ENCODE data around the gene RPA1. TPM values are rescaled to one million over a fixed set of nuclear protein-coding genes. Genes with fewer than 3 reads are reported as not detected.

Gene RPA1
- total and polyA plus RNA-seq, 10 of the 15 experiments (the other 5 are each of a cell fraction or from before 2014, with no cell fraction given), result 35.9 to 198 (median 71.2) TPM

DNA sequence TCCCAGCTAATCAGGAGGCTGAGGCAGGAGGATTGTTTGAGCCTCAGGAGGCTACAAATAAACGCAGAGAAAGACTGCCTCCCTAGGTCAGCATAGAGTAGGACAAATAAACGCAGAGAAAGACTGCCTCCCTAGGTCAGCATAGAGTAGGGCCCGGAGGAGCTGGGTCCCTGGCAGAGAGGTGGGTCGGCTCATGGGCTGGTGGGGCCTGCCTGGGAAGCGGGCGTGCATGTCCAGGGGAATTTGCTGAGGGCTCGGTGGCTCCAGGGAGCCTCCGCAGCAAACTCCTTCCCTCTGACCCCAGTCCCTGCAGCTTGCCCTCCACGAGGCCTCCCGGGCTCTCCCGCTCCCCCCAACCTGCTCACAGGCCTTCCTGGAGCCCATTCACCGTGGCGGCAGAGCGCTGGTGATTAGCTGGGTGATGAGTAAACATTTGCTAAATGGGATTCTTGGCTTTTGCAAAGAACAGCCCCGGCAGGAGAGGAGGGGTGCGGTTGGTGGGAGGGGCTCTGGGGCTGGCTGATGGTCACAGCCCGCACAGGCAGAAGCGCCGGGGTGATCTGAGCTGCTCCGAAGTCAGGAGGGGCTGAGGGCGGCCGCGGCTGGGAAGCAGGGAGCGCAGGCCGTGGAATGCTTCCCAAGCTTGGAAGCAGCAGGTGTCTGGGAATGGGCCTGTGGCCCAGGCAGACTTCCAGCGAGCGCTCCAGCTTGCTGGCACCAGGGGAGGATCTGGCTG, 102.2 kb downstream of the RPA1 start:
- ChIA-PET CTCF (no interaction called here), POLR2A (no interaction called here), RAD21 (ENCODE audit: unreplicated experiment) (interaction anchor here (0.6 kb wide), 1 partner anchor 149 kb away, joined by 3 read pairs; no protein-coding TSS in a partner anchor), SMC1A (ENCODE audit: uncharacterized antibody, unreplicated experiment) (no interaction called here)
- Histone ChIP-seq H3K36me3 (ENCODE audit: control insufficient read depth in 2 of 2, insufficient read depth in 2 of 2, low read length in 1 of 2) (no peaks in the 10 kb centered on the region), H3K9me3 (replicated peaks; ENCODE audit: control insufficient read depth, insufficient read depth, low read length) (no peaks in the 10 kb centered on the region), H3K79me2 (ENCODE audit: control insufficient read depth, insufficient read depth, low read length) (no peaks in the 10 kb centered on the region), H3K4me3 (no peak overlapping the region), H3K9ac (ENCODE audit: control insufficient read depth, insufficient read depth, low read length) (no peak overlapping the region), H3K4me1 (ENCODE audit: control insufficient read depth, insufficient read depth, low read length) (no peaks in the 10 kb centered on the region), H3K4me2 (ENCODE audit: control insufficient read depth, insufficient read depth) (no peak overlapping the region), H2AFZ (ENCODE audit: control insufficient read depth, low read depth, low read length) (no peak overlapping the region), H4K20me1 (ENCODE audit: control insufficient read depth, insufficient read depth) (no peaks in the 10 kb centered on the region), H3K27ac (ENCODE audit: control insufficient read depth, insufficient read depth) (no peak overlapping the region), H3K27me3 (replicated peaks in 1 of 2; ENCODE audit: control insufficient read depth in 2 of 2, insufficient read depth in 2 of 2, low read length in 1 of 2) (no peaks in the 10 kb centered on the region)
- WGBS (ENCODE audit: insufficient coverage, insufficient replicate concordance, low lambda C conversion rate, missing lambda C conversion rate), result 70% methylated on average over 27 of the region's 27 CpGs
- in situ Hi-C loops (cut with MboI), result no loop called here
- FAIRE-seq, result no peak
- BruUV-seq (replicated peaks), result no TSS peak
- TF ChIP-seq SPI1 (IDR thresholded peaks at IDR 0.05; ENCODE audit: borderline replicate concordance, insufficient read depth, low read depth, low read length), result no peak
- no peak for DNase-seq (ENCODE audit: low read depth, low spot score)
- intact Hi-C loops (cut with micrococcal nuclease; ENCODE audit: unreplicated experiment), result no loop called here
- no peak for ATAC-seq

- ChIA-PET RAD21 (ENCODE audit: unreplicated experiment) (no interaction called here), CTCF (no interaction called here), SMC1A (ENCODE audit: uncharacterized antibody, unreplicated experiment) (no interaction called here), POLR2A (no interaction called here)
- WGBS (ENCODE audit: insufficient coverage, insufficient replicate concordance, low lambda C conversion rate, missing lambda C conversion rate), result 53% methylated on average over 27 of the region's 27 CpGs
- in situ Hi-C loops (cut with MboI) (no loop called here), intact Hi-C loops (cut with micrococcal nuclease; ENCODE audit: unreplicated experiment) (no loop called here)
- Histone ChIP-seq H3K36me3 (ENCODE audit: control insufficient read depth in 2 of 2, insufficient read depth in 2 of 2, low read length in 1 of 2) (no peaks in the 10 kb centered on the region), H3K27ac (ENCODE audit: control insufficient read depth, insufficient read depth) (no peak overlapping the region), H3K4me3 (no peak overlapping the region), H3K4me2 (ENCODE audit: control insufficient read depth, insufficient read depth) (no peak overlapping the region), H3K9ac (ENCODE audit: control insufficient read depth, insufficient read depth, low read length) (no peak overlapping the region), H3K4me1 (ENCODE audit: control insufficient read depth, insufficient read depth, low read length) (no peaks in the 10 kb centered on the region), H3K79me2 (ENCODE audit: control insufficient read depth, insufficient read depth, low read length) (no peaks in the 10 kb centered on the region), H2AFZ (ENCODE audit: control insufficient read depth, low read depth, low read length) (no peak overlapping the region), H3K27me3 (replicated peaks in 1 of 2; ENCODE audit: control insufficient read depth in 2 of 2, insufficient read depth in 2 of 2, low read length in 1 of 2) (no peaks in the 10 kb centered on the region), H3K9me3 (replicated peaks; ENCODE audit: control insufficient read depth, insufficient read depth, low read length) (no peaks in the 10 kb centered on the region), H4K20me1 (ENCODE audit: control insufficient read depth, insufficient read depth) (no peaks in the 10 kb centered on the region)
- FAIRE-seq (no peak), ATAC-seq (no peak), DNase-seq (ENCODE audit: low read depth, low spot score) (no peak)
- TF ChIP-seq, protein P1, sequence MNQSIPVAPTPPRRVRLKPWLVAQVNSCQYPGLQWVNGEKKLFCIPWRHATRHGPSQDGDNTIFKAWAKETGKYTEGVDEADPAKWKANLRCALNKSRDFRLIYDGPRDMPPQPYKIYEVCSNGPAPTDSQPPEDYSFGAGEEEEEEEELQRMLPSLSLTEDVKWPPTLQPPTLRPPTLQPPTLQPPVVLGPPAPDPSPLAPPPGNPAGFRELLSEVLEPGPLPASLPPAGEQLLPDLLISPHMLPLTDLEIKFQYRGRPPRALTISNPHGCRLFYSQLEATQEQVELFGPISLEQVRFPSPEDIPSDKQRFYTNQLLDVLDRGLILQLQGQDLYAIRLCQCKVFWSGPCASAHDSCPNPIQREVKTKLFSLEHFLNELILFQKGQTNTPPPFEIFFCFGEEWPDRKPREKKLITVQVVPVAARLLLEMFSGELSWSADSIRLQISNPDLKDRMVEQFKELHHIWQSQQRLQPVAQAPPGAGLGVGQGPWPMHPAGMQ (IDR thresholded peaks at IDR 0.05; ENCODE audit: borderline replicate concordance), result no peak
- no peak for TF ChIP-seq HDAC6 (IDR thresholded peaks at IDR 0.05; ENCODE audit: unreplicated experiment)
- TF ChIP-seq MXI1 (IDR thresholded peaks at IDR 0.05; ENCODE audit: low read depth, low read length), result no peak
- BruUV-seq (replicated peaks), result no TSS peak
Observed at GRCh38 chr17:1933875-1934715, 104.3 kb downstream of the RPA1 start.
